Muscle of leg (tissue), 11 donors: ENCODE results near the gene FIBIN. TPM values are rescaled to one million over a fixed set of nuclear protein-coding genes. Genes with fewer than 3 reads are reported as not detected.
"Not testable (repeated sequence)": the region's sequence is repeated elsewhere in the genome, so short reads cannot be mapped to it uniquely, and the experiment has no call there.

ENCODE experiments used
- DNase-seq: peaks from one replicate; pipeline ENCODE4 v3.0.0; 2013
- H3K27ac ChIP-seq: one replicate; pipeline ENCODE4 v1.5.1; 2013; ENCODE audit warnings: mild to moderate bottlenecking, low read length, control low read depth
- H3K27me3 ChIP-seq: one replicate; pipeline ENCODE4 v1.6.1; 2013; ENCODE audit warnings: low read length; ENCODE audit not compliant: control insufficient read depth, insufficient read depth
- H3K36me3 ChIP-seq: one replicate; pipeline ENCODE4 v1.6.1; 2013; ENCODE audit warnings: low read length; ENCODE audit not compliant: control insufficient read depth, insufficient read depth
- H3K4me1 ChIP-seq: one replicate; pipeline ENCODE4 v1.6.1; 2013; ENCODE audit warnings: low read length; ENCODE audit not compliant: control insufficient read depth, insufficient read depth
- H3K4me3 ChIP-seq: one replicate; pipeline ENCODE4 v1.5.1; 2013; ENCODE audit warnings: low read length, control low read depth
- H3K9me3 ChIP-seq: replicated peaks from 2 replicates; pipeline ENCODE4 v1.6.1; 2013; ENCODE audit warnings: low read depth, low read length; ENCODE audit not compliant: control insufficient read depth
- WGBS: methylation state at CpG from one replicate; pipeline ENCODE4 v1.1.5; 2013; ENCODE audit warnings: missing lambda C conversion rate; ENCODE audit not compliant: insufficient coverage; 5-methylcytosine and 5-hydroxymethylcytosine counted together
- polyA plus RNA-seq, 8 donors: library from polyadenylated mRNA; unstranded; fragments of 120-200 nt; gene quantifications; one replicate each; pipeline versions ENCODE4 v1.2.1 to v1.2.3, GENCODE V29; 2013; ENCODE audit warnings: inconsistent platforms in 1 of 8, low replicate concordance in 1 of 8; ENCODE audit not compliant: insufficient read length in 8 of 8, insufficient read depth in 1 of 8
- total RNA-seq: library from RNA; stranded (reverse); fragments of 120-200 nt; gene quantifications from one replicate; pipeline ENCODE4 v1.2.4, GENCODE V29; 2013

The FIBIN gene
- total and polyA plus RNA-seq, 9 donors = 25.8 to 108 (median 48.0) TPM

DNA sequence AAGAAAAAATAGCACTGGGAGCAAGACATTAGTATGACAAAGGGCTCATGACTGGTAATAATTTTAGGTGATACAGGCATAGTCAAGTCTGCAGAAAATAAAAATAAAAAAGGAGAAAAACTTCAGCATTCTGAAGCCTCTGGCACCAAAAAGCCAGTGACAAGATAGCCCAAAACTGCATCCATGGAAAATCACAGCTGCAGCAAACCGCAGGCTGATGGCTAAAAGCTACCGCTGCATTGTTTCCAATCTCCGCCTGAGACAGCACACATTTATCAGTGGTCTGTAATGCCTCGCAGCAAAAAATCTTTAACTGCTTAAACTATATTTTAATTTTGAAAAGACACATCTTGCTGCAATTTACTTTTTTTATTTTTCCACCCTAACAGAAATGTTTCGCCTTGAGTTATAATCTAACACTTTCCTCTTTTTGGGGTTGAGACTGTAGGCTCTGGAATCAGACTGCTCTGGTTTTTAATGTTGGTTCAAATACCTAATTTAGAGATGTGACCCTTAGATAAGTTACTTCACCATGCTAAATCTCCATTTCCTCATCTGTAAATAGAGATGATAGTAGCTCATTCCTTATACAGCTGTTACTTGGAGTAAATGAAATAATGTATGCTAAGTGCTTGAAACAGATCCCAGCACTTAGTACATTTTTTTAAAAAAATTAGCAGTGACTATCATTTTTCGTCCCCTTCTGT is 42.0 kb upstream of the FIBIN start:
- H3K9me3 ChIP-seq = no peaks in the 10 kb centered on the region
- no peaks in the 10 kb centered on the region for H3K36me3 ChIP-seq
- no peaks in the 10 kb centered on the region for H3K27me3 ChIP-seq
- WGBS = 34% methylated on average over 4 of the region's 6 CpGs
- peaks cover 4% of the 10 kb centered on the region for H3K4me1 ChIP-seq
- peak; percentile 82 for DNase-seq
- no peak overlapping the region for H3K27ac ChIP-seq
- no peak overlapping the region for H3K4me3 ChIP-seq

GRCh38 chr11:26953770-26954392 is 40.0 kb upstream of the FIBIN start:
- peak; percentile 46 for DNase-seq
- no peak overlapping the region for H3K4me3 ChIP-seq
- 20% methylated on average over 2 of the region's 7 CpGs for WGBS
- no peaks in the 10 kb centered on the region for H3K27me3 ChIP-seq
- H3K4me1 ChIP-seq = peaks cover 2% of the 10 kb centered on the region
- H3K36me3 ChIP-seq = no peaks in the 10 kb centered on the region
- no peaks in the 10 kb centered on the region for H3K9me3 ChIP-seq
- H3K27ac ChIP-seq = no peak overlapping the region

DNA sequence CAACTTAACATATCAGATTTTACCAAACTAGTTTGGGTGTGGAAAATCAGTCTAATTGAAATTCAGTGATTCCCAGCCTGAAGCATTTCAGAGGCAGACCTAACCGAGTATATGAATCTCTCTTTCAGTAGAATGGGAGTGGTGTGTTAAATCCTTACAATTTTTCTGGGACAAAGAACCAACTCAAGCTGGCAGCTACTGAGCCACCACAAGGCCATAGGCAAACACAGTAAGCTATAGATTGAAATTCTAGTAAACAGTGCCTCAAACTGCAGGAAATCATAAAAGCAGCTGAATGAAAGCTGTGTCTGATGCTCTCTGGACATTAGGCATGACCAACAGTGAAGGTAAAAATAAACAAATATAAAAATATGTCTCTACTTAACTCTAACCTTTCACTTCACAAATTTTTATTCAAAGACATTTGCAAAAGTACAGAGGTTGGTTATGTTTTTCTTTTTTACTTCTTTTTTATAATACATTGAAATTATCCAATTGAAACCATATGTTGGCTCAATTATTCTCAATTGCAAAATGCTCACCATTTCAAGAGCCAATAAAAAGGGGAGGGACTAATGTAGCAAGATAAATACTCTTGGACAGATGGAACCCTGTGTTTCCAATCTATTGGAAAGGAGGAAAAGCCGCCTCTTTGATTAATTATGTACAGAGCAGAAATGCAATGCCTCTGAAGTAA is 35.8 kb upstream of the FIBIN start:
- peak; percentile 56 for DNase-seq

DNA sequence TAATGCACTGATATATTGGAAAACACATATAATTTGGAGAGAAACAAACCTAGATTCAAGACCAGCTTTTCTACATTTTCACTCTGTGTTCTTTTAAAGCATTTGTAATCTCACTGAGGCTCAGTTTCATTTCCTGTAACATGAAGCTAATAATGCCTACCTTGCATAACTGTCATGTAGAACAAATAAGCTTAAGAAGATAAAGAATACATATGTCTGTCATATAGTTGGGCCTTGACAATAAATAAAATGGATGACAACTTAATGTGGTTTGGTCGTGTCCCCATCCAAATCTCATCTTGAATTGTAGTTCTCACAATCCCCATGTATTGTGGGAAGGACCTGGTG is 35.2 kb upstream of the FIBIN start:
- Histone ChIP-seq H3K4me3 (no peak overlapping the region), H3K36me3 (no peaks in the 10 kb centered on the region), H3K9me3 (no peaks in the 10 kb centered on the region), H3K27me3 (no peaks in the 10 kb centered on the region), H3K4me1 (peaks cover 2% of the 10 kb centered on the region), H3K27ac (no peak overlapping the region)
- no peak for DNase-seq
- no CpG with 5 or more reads among the region's 1 CpG for WGBS

More for the DNA sequence above, 35.8 kb upstream of the FIBIN start:
- Histone ChIP-seq H3K27ac (no peak overlapping the region), H3K4me3 (no peak overlapping the region), H3K27me3 (no peaks in the 10 kb centered on the region), H3K4me1 (peaks cover 2% of the 10 kb centered on the region), H3K9me3 (no peaks in the 10 kb centered on the region), H3K36me3 (no peaks in the 10 kb centered on the region)
- no CpG with 5 or more reads among the region's 2 CpGs for WGBS

GRCh38 chr11:26960281-26960680 is 33.6 kb upstream of the FIBIN start:
- Histone ChIP-seq H3K36me3 (no peaks in the 10 kb centered on the region), H3K27me3 (no peaks in the 10 kb centered on the region), H3K27ac (no peak overlapping the region), H3K4me1 (peaks cover 2% of the 10 kb centered on the region), H3K9me3 (no peaks in the 10 kb centered on the region), H3K4me3 (no peak overlapping the region)
- DNase-seq = no peak
- no CpG with 5 or more reads among the region's 2 CpGs for WGBS

DNA sequence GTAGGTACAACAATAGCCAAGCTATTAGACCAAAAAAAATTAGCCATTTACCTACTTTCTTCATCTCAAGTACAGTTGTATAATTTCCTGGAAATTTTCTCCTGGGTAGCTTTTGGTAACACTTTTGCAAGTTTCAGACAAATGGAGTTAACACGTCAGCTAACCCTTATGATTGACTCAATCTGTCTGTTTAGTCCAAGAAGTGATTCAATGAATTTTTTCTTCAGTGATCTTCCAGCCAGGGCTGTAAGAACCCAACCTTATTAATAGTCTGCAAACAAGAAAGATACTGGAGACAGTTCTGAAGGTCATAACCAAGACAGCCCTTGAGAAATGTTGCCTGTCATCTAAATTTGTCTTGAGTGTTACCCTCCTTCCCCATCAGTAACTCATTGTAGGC is 30.1 kb upstream of the FIBIN start:
- DNase-seq = peak; percentile 34

GRCh38 chr11:26964339-26964738 is 29.6 kb upstream of the FIBIN start:
- H3K4me1 ChIP-seq = no peaks in the 10 kb centered on the region
- H3K9me3 ChIP-seq = no peaks in the 10 kb centered on the region
- no peaks in the 10 kb centered on the region for H3K27me3 ChIP-seq
- no peak overlapping the region for H3K4me3 ChIP-seq
- H3K36me3 ChIP-seq = no peaks in the 10 kb centered on the region
- no peak for DNase-seq
- no CpG with 5 or more reads among the region's 3 CpGs for WGBS
- H3K27ac ChIP-seq = no peak overlapping the region

More for the DNA sequence above, 30.1 kb upstream of the FIBIN start:
- no peaks in the 10 kb centered on the region for H3K4me1 ChIP-seq
- WGBS = 71% methylated on average over 1 of the region's 1 CpG
- no peaks in the 10 kb centered on the region for H3K27me3 ChIP-seq
- H3K9me3 ChIP-seq = no peaks in the 10 kb centered on the region
- no peak overlapping the region for H3K4me3 ChIP-seq
- no peak overlapping the region for H3K27ac ChIP-seq
- H3K36me3 ChIP-seq = no peaks in the 10 kb centered on the region

DNA sequence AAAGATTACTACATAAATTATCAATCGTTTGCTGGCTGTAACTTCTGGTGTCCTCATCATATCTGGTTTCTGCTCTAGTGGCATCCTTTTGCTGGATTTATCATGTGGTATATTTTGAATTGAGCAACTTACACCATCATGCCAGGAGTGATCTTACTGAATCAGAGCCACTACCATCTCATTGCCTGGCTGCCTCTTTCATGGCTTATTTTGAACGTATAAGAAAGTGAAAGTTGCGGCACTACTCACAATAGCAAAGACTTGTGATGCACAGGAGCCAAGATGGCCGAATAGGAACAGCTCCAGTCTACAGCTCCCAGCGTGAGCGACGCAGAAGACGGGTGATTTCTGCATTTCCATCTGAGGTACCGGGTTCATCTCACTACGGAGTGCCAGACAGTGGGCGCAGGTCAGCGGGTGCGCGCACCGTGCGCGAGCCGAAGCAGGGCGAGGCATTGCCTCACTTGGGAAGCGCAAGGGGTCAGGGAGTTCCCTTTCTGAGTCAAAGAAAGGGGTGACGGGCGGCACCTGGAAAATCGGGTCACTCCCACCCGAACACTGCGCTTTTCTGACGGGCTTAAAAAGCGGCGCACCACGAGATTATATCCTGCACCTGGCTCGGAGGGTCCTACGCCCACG is 28.9 kb upstream of the FIBIN start:
- H3K4me1 ChIP-seq, H3K27me3 ChIP-seq, H3K4me3 ChIP-seq, H3K9me3 ChIP-seq, H3K27ac ChIP-seq, H3K36me3 ChIP-seq, DNase-seq: not testable (repeated sequence)
- 93% methylated on average over 3 of the region's 32 CpGs for WGBS

- Histone ChIP-seq H3K36me3 (no peaks in the 10 kb centered on the region), H3K27me3 (no peaks in the 10 kb centered on the region)
Measured at GRCh38 chr11:26971961-26972360, 22.0 kb upstream of the FIBIN start.

More at GRCh38 chr11:26971961-26972360, 22.0 kb upstream of the FIBIN start:
- no peak overlapping the region for H3K27ac ChIP-seq
- no peaks in the 10 kb centered on the region for H3K9me3 ChIP-seq
- no peaks in the 10 kb centered on the region for H3K4me1 ChIP-seq
- no CpG with 5 or more reads among the region's 2 CpGs for WGBS
- no peak overlapping the region for H3K4me3 ChIP-seq
- no peak for DNase-seq
